ENCODE results near the gene L3MBTL4. TPM values are rescaled to one million over a fixed set of nuclear protein-coding genes. Genes with fewer than 3 reads are reported as not detected.

Gene L3MBTL4
- total RNA-seq, 2 donors from 2014 or later, result 4.6 to 7.2 TPM

DNA sequence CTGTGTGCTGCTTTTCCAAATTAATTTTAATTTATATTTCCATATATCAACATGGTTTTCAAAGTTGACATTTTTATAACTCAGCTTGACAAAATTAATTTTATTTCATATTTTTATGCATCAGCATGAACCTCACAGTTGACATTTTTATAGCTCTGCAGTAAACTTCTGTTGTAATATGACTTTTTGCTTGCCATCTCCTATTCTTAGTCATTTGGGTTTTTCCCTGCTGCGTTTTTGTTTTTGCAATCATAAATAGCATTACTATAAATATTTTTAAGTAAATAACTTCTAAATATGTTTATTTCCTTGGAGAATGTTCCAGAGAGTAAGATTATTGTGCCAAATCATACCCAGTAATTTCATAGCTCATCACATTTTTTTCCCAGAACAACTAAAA is 21.0 kb upstream of the L3MBTL4 start:
- H3K9ac ChIP-seq (ENCODE audit: extremely low read depth, low read length, poor library complexity, severe bottlenecking), result no peak overlapping the region
- H3K36me3 ChIP-seq (ENCODE audit: control insufficient read depth, insufficient read depth, low read length), result no peaks in the 10 kb centered on the region
- Mint-ChIP-seq H3K36me3 (ENCODE audit: low read depth) (no peaks in the 10 kb centered on the region), H3K27me3 (ENCODE audit: insufficient read depth) (peaks cover 2% of the 10 kb centered on the region), H3K27ac (no peak overlapping the region), H3K4me3 (no peak overlapping the region), H3K9me3 (no peaks in the 10 kb centered on the region), H3K4me1 (no peaks in the 10 kb centered on the region)
- no peak overlapping the region for H3K27ac ChIP-seq (ENCODE audit: low read depth, low read length)
- no peak overlapping the region for H3K4me3 ChIP-seq (ENCODE audit: low read length)
- TF ChIP-seq, protein P1, sequence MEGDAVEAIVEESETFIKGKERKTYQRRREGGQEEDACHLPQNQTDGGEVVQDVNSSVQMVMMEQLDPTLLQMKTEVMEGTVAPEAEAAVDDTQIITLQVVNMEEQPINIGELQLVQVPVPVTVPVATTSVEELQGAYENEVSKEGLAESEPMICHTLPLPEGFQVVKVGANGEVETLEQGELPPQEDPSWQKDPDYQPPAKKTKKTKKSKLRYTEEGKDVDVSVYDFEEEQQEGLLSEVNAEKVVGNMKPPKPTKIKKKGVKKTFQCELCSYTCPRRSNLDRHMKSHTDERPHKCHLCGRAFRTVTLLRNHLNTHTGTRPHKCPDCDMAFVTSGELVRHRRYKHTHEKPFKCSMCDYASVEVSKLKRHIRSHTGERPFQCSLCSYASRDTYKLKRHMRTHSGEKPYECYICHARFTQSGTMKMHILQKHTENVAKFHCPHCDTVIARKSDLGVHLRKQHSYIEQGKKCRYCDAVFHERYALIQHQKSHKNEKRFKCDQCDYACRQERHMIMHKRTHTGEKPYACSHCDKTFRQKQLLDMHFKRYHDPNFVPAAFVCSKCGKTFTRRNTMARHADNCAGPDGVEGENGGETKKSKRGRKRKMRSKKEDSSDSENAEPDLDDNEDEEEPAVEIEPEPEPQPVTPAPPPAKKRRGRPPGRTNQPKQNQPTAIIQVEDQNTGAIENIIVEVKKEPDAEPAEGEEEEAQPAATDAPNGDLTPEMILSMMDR (conservative IDR thresholded peaks at IDR 0.05), result no peak
- no CpG with 5 or more reads among the region's 1 CpG for WGBS, 2 experiments (ENCODE audit: insufficient coverage in 1 of 2, insufficient read length in 1 of 2)
- DNase-seq, result no peak
- H3K4me1 ChIP-seq (ENCODE audit: control insufficient read depth, insufficient read depth, low read length), result no peaks in the 10 kb centered on the region
- H3K27me3 ChIP-seq (ENCODE audit: control insufficient read depth, insufficient read depth, low read length, poor library complexity, severe bottlenecking), result no peaks in the 10 kb centered on the region
- H3K9me3 ChIP-seq (ENCODE audit: control insufficient read depth, low read length), result no peaks in the 10 kb centered on the region

GRCh38 chr18:6434987-6435709 is 20.4 kb upstream of the L3MBTL4 start:
- H3K9me3 Mint-ChIP-seq, result no peaks in the 10 kb centered on the region
- Histone ChIP-seq H3K27me3 (ENCODE audit: control insufficient read depth, insufficient read depth, low read length, poor library complexity, severe bottlenecking) (no peaks in the 10 kb centered on the region), H3K4me3 (ENCODE audit: low read length) (no peak overlapping the region), H3K9ac (ENCODE audit: extremely low read depth, low read length, poor library complexity, severe bottlenecking) (no peak overlapping the region), H3K4me1 (ENCODE audit: control insufficient read depth, insufficient read depth, low read length) (no peaks in the 10 kb centered on the region), H3K9me3 (ENCODE audit: control insufficient read depth, low read length) (no peaks in the 10 kb centered on the region), H3K36me3 (ENCODE audit: control insufficient read depth, insufficient read depth, low read length) (no peaks in the 10 kb centered on the region), H3K27ac (ENCODE audit: low read depth, low read length) (no peak overlapping the region)
- H3K4me3 Mint-ChIP-seq, result no peak overlapping the region
- no peak for DNase-seq
- 80 to 91% methylated on average over 2 to 6 of the region's 6 CpGs for WGBS, 2 experiments (ENCODE audit: insufficient coverage in 1 of 2, insufficient read length in 1 of 2)
- H3K27me3 Mint-ChIP-seq (ENCODE audit: insufficient read depth), result peaks cover 2% of the 10 kb centered on the region
- H3K36me3 Mint-ChIP-seq (ENCODE audit: low read depth), result no peaks in the 10 kb centered on the region
- TF ChIP-seq, protein P1 (conservative IDR thresholded peaks at IDR 0.05), result no peak
- no peaks in the 10 kb centered on the region for H3K4me1 Mint-ChIP-seq
- H3K27ac Mint-ChIP-seq, result no peak overlapping the region

- no peak overlapping the region for H3K27ac ChIP-seq (ENCODE audit: low read depth, low read length)
- TF ChIP-seq, protein P1 (conservative IDR thresholded peaks at IDR 0.05), result no peak
- Mint-ChIP-seq H3K36me3 (ENCODE audit: low read depth) (no peaks in the 10 kb centered on the region), H3K27me3 (ENCODE audit: insufficient read depth) (peaks cover 2% of the 10 kb centered on the region), H3K27ac (no peak overlapping the region), H3K9me3 (no peaks in the 10 kb centered on the region), H3K4me3 (no peak overlapping the region), H3K4me1 (no peaks in the 10 kb centered on the region)
- 91 to 94% methylated on average over 2 to 5 of the region's 5 CpGs for WGBS, 2 experiments (ENCODE audit: insufficient coverage in 1 of 2, insufficient read length in 1 of 2)
- H3K9me3 ChIP-seq (ENCODE audit: control insufficient read depth, low read length), result no peaks in the 10 kb centered on the region
- DNase-seq, result no peak
- no peak overlapping the region for H3K9ac ChIP-seq (ENCODE audit: extremely low read depth, low read length, poor library complexity, severe bottlenecking)
- H3K27me3 ChIP-seq (ENCODE audit: control insufficient read depth, insufficient read depth, low read length, poor library complexity, severe bottlenecking), result no peaks in the 10 kb centered on the region
- H3K4me3 ChIP-seq (ENCODE audit: low read length), result no peak overlapping the region
- no peaks in the 10 kb centered on the region for H3K4me1 ChIP-seq (ENCODE audit: control insufficient read depth, insufficient read depth, low read length)
- H3K36me3 ChIP-seq (ENCODE audit: control insufficient read depth, insufficient read depth, low read length), result no peaks in the 10 kb centered on the region
Observed at GRCh38 chr18:6434481-6434880, 19.8 kb upstream of the L3MBTL4 start.
